Measurements from ENCODE around the gene ENPP7.

GRCh38 chr17:79781012-79781650 is 50.4 kb downstream of the ENPP7 start:
- TF ChIP-seq CTCF (IDR thresholded peaks at IDR 0.05; ENCODE audit: insufficient read depth, low read length, poor library complexity, severe bottlenecking) (no peak), EZH2phosphoT487 (conservative IDR thresholded peaks at IDR 0.05; ENCODE audit: low read length) (no peak)
